WI38 (cell line): Measurements from ENCODE around the gene GGTA1.

ENCODE experiments used
- H3K4me3 ChIP-seq: 2 replicates; pipeline ENCODE4 v1.5.1; 2011; ENCODE audit warnings: low read depth, mild to moderate bottlenecking, control low read depth, low read length
- CTCF ChIP-seq: IDR thresholded peaks from 2 replicates; pipeline ENCODE4 v1.5.1; 2012; ENCODE audit warnings: low read depth, mild to moderate bottlenecking, control low read depth, low read length

Gene GGTA1

DNA sequence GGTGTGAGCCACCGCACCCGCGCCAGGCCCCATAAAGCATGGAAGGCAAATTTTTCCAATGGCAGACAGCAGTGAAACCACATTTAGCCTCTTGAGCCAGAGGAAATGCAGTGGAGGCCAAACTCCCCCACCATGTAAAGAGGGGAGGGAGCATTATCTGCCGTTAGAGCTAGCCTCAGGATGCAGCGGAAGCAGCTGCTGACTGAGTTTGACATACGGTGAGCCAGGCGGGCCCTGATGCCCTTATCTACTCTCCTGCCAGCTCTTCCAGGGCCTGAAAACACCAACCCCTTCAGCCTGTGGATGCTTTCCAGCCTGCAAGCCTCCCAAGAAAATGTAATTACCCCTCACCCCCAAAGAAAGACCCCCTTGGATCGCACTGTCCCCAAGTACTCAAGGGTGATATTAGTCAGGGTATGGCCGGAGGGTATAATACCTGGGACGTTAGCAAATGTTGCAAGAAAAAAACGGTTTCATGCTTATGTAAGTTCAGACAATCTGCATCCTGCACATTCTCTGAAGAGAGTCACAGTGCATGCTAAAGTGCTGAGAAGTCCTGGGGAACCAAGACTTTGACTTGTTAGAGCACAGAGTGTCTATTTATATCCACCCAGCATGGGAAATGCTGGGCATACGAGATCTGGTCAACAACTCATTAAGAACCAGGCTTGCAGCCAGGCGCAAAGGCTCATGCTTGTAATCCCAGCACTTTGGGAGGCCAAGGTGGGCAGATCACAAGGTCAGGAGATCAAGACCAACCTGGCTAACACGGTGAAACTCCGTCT is 11.3 kb upstream of the GGTA1 start:
- no peak overlapping the region for H3K4me3 ChIP-seq
- no peak for TF ChIP-seq CTCF

DNA sequence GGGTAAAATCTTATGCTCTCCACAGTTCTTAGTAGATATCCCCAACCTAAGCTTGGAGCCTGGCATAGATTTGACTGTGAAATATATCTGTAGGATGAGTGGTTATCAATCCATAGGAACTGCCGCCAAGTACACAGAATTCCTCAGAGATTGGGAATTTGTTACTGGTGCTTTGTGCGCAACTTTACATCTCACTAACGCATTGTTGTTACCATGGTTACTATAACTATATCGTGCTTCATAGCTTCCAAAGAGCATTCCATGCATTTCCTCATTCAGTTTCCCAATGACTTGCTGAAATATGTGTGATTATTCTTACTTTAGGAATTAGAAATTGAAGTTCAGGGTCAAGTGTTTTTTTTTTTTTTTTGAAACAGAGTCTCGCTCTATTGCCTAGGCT is 9.5 kb upstream of the GGTA1 start:
- H3K4me3 ChIP-seq = no peak overlapping the region

DNA sequence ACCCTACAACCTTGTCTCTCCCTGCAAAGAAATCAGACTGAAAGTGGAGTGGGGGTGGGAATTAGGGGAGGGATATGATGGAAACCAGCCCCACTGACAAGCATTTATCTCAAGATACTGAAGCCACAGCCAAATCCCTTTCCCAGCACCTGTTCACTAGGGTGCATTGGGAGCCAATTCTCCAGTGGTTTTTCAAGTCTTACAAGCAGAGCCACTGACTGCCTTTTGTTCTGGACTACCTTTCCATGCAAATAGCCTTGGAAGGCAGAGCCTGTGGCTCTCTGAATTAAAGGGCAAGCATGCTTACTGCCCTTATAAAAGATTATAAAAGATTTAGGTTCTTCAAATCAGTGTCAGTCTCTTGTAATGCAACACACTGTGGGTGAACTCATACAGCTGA is 8.8 kb upstream of the GGTA1 start:
- H3K4me3 ChIP-seq = no peak overlapping the region
- TF ChIP-seq CTCF = no peak

More for the DNA sequence above, 9.5 kb upstream of the GGTA1 start:
- no peak for TF ChIP-seq CTCF

- TF ChIP-seq CTCF = no peak
- no peak overlapping the region for H3K4me3 ChIP-seq
These were observed 6.5 kb upstream of the GGTA1 start for GRCh38 chr9:121505903-121506735.

DNA sequence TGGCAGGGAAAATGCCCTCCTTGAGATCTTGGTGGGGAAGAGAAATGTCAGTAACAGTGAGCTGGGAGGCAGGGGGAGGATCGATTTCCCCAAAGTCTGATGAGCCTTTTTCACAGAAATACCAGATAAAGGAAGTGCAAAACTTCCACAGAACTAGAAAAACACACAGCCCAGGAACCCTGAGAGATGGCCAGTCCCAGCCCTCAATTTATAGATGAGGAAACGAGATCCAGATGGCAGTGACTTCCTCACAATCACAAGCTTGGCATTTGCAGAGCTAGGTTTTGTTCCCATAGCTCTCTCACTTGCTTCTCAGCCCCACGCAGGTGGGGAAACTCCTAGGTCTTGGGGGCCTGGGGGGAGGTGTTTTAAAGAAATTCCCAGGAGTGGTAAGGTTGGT is 3.8 kb upstream of the GGTA1 start:
- TF ChIP-seq CTCF = no peak
- H3K4me3 ChIP-seq = no peak overlapping the region

DNA sequence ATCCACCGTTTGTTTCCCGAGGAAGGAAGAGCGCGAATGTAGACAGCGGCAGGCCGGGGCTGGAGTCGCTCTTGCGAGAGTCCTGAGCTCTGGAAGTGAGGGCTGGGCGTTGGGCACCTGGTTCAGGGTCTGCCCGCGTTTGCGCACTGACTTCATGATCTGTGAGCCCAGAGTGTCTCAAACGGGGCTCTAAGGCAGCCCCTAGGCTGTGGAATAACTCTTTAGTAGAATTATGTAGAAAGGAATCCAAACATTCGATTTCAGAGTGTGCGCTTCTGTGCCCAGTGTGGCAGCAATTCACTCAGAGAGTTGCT is 478 bp upstream of the GGTA1 start:
- TF ChIP-seq CTCF = no peak

DNA sequence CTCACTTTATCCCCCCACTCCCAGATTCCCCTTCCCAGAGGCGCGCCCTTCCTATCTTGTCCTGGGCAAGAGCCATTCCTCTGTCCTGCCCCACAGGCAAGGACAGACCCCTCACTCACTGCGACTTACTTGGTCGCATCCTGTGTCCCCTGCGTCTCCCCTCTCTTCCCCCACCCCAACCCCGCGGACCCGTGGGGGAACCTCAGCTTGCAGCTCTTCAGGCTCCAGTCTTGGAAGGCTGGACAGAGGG is 542 bp downstream of the GGTA1 start:
- TF ChIP-seq CTCF = no peak

More for the DNA sequence above, 478 bp upstream of the GGTA1 start:
- H3K4me3 ChIP-seq = peak overlapping the region; percentile 52

More for the DNA sequence above, 542 bp downstream of the GGTA1 start:
- H3K4me3 ChIP-seq = peak overlapping the region; percentile 52
